Measurements from ENCODE around the gene PPP2R2D. TPM values are rescaled to one million over a fixed set of nuclear protein-coding genes. Genes with fewer than 3 reads are reported as not detected.

Gene PPP2R2D
- total RNA-seq, 1 donor: 33.4 TPM

- H3K4me3 ChIP-seq (ENCODE audit: low read length): no peak overlapping the region
- no peaks in the 10 kb centered on the region for H3K27me3 ChIP-seq (ENCODE audit: insufficient read depth, low read length)
- H3K4me1 ChIP-seq (ENCODE audit: insufficient read depth, low read length): peaks cover 7% of the 10 kb centered on the region
- H3K9me3 ChIP-seq (ENCODE audit: low read depth, low read length): no peaks in the 10 kb centered on the region
These were observed 20.4 kb downstream of the PPP2R2D start for GRCh38 chr10:131921184-131921583.

DNA sequence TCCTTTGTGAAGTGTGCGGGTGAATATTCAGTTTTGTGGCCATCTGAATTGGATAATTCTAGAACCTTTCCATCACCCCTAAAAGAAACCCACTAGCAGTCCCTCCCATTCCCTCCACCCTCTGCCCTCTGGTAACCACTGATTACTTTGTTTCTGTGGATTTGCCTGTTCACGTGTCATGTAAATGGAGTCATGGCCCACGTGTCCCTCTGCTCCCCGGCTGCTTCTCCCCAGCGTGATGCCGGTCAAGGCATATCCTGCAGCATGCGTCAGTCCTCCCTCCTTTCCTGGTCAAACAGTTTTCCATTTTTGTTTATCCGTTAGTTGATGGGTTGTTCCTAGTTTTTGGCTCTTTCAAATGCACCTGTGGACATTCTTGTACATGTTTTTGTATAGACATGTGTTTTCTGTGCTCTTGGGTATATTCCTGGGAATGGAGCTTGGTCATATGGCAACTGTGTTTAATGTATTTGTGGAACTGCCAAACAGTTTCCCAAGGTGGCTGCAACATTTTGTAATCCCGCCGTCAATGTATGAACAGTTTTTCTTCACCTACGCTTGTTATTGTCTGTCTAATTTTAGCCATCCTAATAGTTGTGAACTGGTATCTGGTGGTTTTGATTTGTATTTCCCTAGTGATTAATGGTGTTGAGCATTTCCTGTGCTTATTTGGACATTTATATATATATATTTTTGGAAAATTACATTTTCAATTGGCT, 22.4 kb downstream of the PPP2R2D start:
- Histone ChIP-seq H3K4me1 (ENCODE audit: insufficient read depth, low read length) (peaks cover 18% of the 10 kb centered on the region), H3K27me3 (ENCODE audit: insufficient read depth, low read length) (no peaks in the 10 kb centered on the region), H3K4me3 (ENCODE audit: low read length) (no peak overlapping the region)

GRCh38 chr10:131925011-131925649, 24.3 kb downstream of the PPP2R2D start:
- H3K4me3 ChIP-seq (ENCODE audit: low read length): no peak overlapping the region
- H3K27me3 ChIP-seq (ENCODE audit: insufficient read depth, low read length): no peaks in the 10 kb centered on the region
- peaks cover 32% of the 10 kb centered on the region for H3K4me1 ChIP-seq (ENCODE audit: insufficient read depth, low read length)

More for the DNA sequence above, 22.4 kb downstream of the PPP2R2D start:
- H3K9me3 ChIP-seq (ENCODE audit: low read depth, low read length): no peaks in the 10 kb centered on the region

DNA sequence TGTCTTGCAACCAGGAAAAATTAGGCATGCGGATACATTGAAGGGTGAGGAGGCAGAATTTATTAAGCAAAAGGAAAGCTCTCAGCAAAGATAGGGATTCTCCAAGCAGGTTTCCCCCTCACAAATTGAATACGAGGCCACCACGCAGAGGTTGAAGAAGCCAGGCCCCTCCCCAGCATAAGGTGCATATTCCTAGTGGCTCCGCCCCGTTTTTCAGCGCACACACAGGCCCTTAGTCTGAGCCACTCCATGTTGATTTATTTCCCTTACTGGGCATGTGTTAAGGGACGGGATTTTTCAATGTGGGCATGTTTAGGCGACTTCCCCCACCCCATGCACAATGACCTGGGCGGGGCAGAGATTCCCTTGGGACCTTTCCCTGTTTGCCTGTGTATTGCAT, 24.9 kb downstream of the PPP2R2D start:
- H3K27me3 ChIP-seq (ENCODE audit: insufficient read depth, low read length): no peaks in the 10 kb centered on the region
- peaks cover 32% of the 10 kb centered on the region for H3K4me1 ChIP-seq (ENCODE audit: insufficient read depth, low read length)
- no peaks in the 10 kb centered on the region for H3K9me3 ChIP-seq (ENCODE audit: low read depth, low read length)
- H3K4me3 ChIP-seq (ENCODE audit: low read length): no peak overlapping the region

More at GRCh38 chr10:131925011-131925649, 24.3 kb downstream of the PPP2R2D start:
- no peaks in the 10 kb centered on the region for H3K9me3 ChIP-seq (ENCODE audit: low read depth, low read length)

DNA sequence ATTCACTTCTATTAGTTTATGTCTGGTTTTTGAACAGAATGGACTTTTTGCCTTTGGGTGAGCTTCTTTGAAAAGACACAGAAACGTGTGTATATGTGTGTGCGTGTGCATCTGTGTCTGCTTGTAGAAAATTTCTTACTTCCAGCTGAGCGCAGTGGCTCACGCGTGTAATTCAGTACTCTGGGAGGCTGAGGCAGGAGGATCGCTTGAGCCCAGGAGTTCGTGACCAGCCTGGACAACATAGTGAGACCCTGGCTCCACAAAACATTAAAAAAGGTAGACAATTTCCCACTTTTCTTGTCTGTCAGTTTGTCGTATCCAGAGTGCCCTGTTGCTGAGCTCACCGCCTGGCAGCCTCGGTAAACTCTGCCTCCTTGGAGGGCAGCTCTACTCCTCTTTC, 25.4 kb downstream of the PPP2R2D start:
- Histone ChIP-seq H3K9me3 (ENCODE audit: low read depth, low read length) (no peaks in the 10 kb centered on the region), H3K4me1 (ENCODE audit: insufficient read depth, low read length) (peaks cover 32% of the 10 kb centered on the region), H3K4me3 (ENCODE audit: low read length) (no peak overlapping the region), H3K27me3 (ENCODE audit: insufficient read depth, low read length) (no peaks in the 10 kb centered on the region)

- H3K9me3 ChIP-seq (ENCODE audit: low read depth, low read length): no peaks in the 10 kb centered on the region
- no peak overlapping the region for H3K4me3 ChIP-seq (ENCODE audit: low read length)
- peaks cover 32% of the 10 kb centered on the region for H3K4me1 ChIP-seq (ENCODE audit: insufficient read depth, low read length)
- H3K27me3 ChIP-seq (ENCODE audit: insufficient read depth, low read length): no peaks in the 10 kb centered on the region
These were observed 26.2 kb downstream of the PPP2R2D start for GRCh38 chr10:131926743-131927595.

GRCh38 chr10:131928248-131929095, 27.7 kb downstream of the PPP2R2D start:
- no peak overlapping the region for H3K4me3 ChIP-seq (ENCODE audit: low read length)
- H3K27me3 ChIP-seq (ENCODE audit: insufficient read depth, low read length): no peaks in the 10 kb centered on the region
- peaks cover 32% of the 10 kb centered on the region for H3K4me1 ChIP-seq (ENCODE audit: insufficient read depth, low read length)
- H3K9me3 ChIP-seq (ENCODE audit: low read depth, low read length): no peaks in the 10 kb centered on the region

GRCh38 chr10:131929122-131929845, 28.5 kb downstream of the PPP2R2D start:
- peaks cover 32% of the 10 kb centered on the region for H3K4me1 ChIP-seq (ENCODE audit: insufficient read depth, low read length)
- H3K9me3 ChIP-seq (ENCODE audit: low read depth, low read length): no peaks in the 10 kb centered on the region

DNA sequence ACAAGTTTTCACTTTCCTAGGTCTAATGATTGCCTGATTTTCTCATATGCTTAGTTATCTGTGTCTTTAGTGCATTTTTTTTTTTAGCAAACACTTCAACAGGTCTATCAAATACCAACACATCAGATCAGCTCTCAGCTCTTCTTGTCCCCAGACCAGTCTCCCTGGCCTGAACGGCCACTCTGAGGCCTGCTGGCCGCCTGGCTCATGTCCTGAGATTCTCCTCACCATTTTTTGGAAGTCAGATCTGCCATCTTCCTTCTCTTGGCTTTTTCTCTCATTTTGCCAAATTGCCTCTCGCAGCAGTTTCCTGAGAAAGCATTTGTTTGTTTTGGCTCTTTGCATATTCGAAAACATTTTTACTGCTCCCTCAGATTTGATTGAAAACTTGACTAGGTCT, 29.3 kb downstream of the PPP2R2D start:
- Histone ChIP-seq H3K4me3 (ENCODE audit: low read length) (no peak overlapping the region), H3K27me3 (ENCODE audit: insufficient read depth, low read length) (no peaks in the 10 kb centered on the region), H3K9me3 (ENCODE audit: low read depth, low read length) (no peaks in the 10 kb centered on the region), H3K4me1 (ENCODE audit: insufficient read depth, low read length) (peaks cover 36% of the 10 kb centered on the region)

More at GRCh38 chr10:131929122-131929845, 28.5 kb downstream of the PPP2R2D start:
- Histone ChIP-seq H3K4me3 (ENCODE audit: low read length) (no peak overlapping the region), H3K27me3 (ENCODE audit: insufficient read depth, low read length) (no peaks in the 10 kb centered on the region)

GRCh38 chr10:131930586-131931330, 29.9 kb downstream of the PPP2R2D start:
- Histone ChIP-seq H3K4me3 (ENCODE audit: low read length) (no peak overlapping the region), H3K9me3 (ENCODE audit: low read depth, low read length) (no peaks in the 10 kb centered on the region), H3K27me3 (ENCODE audit: insufficient read depth, low read length) (no peaks in the 10 kb centered on the region), H3K4me1 (ENCODE audit: insufficient read depth, low read length) (peaks cover 36% of the 10 kb centered on the region)

DNA sequence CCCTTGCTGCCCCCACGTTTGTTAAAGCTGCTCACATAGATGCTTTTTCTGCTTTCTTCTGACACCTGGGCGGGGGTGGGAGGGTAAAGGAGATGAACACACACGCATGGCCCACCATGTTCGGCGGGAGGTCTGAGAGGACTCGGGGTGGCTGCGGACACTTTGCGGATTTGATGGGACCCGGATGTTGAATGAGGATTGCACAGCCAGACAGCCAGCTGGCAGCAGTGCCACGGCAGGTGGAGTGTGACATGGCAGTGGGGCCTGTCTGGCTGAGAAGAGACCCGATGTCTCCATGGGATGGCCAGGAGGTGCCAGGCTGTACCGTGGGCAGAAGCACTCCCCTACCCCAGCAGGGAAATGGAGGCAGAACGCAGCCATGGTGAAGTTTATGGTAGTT, 31.2 kb downstream of the PPP2R2D start:
- H3K9me3 ChIP-seq (ENCODE audit: low read depth, low read length): no peaks in the 10 kb centered on the region
- no peak overlapping the region for H3K4me3 ChIP-seq (ENCODE audit: low read length)
- H3K4me1 ChIP-seq (ENCODE audit: insufficient read depth, low read length): peaks cover 35% of the 10 kb centered on the region
- no peaks in the 10 kb centered on the region for H3K27me3 ChIP-seq (ENCODE audit: insufficient read depth, low read length)

- H3K4me1 ChIP-seq (ENCODE audit: insufficient read depth, low read length): peaks cover 24% of the 10 kb centered on the region
- H3K9me3 ChIP-seq (ENCODE audit: low read depth, low read length): no peaks in the 10 kb centered on the region
- H3K27me3 ChIP-seq (ENCODE audit: insufficient read depth, low read length): no peaks in the 10 kb centered on the region
- H3K4me3 ChIP-seq (ENCODE audit: low read length): no peak overlapping the region
These were observed 32.3 kb downstream of the PPP2R2D start for GRCh38 chr10:131933016-131933695.

DNA sequence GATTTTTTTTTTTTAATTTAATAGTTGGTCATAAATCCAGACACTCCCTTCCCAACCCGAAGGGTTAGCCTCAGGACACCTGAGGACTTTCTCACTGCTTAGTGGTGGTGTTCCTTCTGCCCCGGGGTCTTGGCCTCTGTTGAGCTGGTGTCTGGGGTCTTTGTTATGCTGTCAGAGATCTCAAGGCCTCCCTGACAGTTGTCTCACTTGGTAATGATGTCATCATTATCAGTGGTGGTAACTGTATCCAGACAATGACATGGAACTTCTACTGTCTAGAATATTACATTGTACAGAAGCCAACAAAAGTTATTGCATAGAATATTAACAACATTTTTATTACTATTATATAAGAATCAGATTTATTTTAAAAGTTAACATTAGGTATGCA, 32.9 kb downstream of the PPP2R2D start:
- Histone ChIP-seq H3K4me1 (ENCODE audit: insufficient read depth, low read length) (peaks cover 19% of the 10 kb centered on the region), H3K9me3 (ENCODE audit: low read depth, low read length) (no peaks in the 10 kb centered on the region), H3K4me3 (ENCODE audit: low read length) (no peak overlapping the region), H3K27me3 (ENCODE audit: insufficient read depth, low read length) (no peaks in the 10 kb centered on the region)
